HG03108 (cell line): ENCODE results near the gene OR2A5.
"Not testable (repeated sequence)": the region's sequence is repeated elsewhere in the genome, so short reads cannot be mapped to it uniquely, and the experiment has no call there.

Source experiments
- ATAC-seq: cut with Tn5 transposase; IDR thresholded peaks from one replicate; pipeline ENCODE4 v1.9.1; 2021; ENCODE audit warnings: moderate library complexity; ENCODE audit not compliant: unreplicated experiment

OR2A5 gene

DNA sequence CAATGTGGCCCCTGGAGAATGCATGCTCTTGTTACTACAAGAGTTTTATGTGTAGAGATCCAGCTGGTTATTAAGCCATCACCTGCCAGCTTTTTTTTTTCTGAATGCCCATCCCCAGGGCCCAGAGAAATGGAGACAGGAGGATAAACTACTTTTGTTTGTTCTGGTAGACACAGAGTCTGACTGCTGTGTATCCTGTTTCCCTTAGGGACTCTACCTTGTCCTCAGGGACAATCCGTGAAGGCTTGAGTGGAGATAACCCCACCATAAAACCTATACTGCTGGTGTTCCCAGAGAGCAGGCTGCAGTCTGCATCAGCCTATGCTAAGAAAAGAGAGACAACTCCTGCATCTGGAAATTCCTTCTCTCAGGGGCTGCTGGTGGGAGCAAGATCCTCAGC lies at the start of gene OR2A5:
OR2A5 (plus strand) TSS at position 301 of the 400 bp plus-strand sequence. CDS start 1,454 bp downstream, outside the sequence.
- ATAC-seq, result no peak

DNA sequence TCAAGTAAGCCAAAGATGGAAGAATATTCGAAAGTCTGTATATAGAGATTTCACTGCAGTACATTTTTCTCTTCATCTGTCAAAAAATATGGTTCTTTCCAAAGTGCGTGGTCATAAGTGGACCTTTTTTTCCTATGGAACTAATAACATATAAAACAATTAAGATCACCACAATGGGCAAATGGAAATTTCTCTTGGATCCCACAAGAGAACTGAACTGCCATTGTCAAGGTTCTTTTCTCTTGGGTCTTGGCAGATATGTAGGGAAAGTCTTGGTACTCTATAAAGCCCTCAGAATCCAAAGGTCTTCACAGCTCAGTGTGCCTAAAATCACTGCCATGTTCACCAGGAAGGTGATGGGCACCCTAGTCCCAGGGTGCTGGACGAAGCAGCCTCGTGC lies 48.7 kb upstream of the OR2A5 start, which contains the start of gene OR6B1:
OR6B1 (plus strand) TSS at position 301 of the 400 bp plus-strand sequence. CDS start 3,677 bp downstream, outside the sequence.
- no peak for ATAC-seq

- ATAC-seq, result no peak
These were observed 47.2 kb upstream of the OR2A5 start for GRCh38 chr7:144001543-144001942.

DNA sequence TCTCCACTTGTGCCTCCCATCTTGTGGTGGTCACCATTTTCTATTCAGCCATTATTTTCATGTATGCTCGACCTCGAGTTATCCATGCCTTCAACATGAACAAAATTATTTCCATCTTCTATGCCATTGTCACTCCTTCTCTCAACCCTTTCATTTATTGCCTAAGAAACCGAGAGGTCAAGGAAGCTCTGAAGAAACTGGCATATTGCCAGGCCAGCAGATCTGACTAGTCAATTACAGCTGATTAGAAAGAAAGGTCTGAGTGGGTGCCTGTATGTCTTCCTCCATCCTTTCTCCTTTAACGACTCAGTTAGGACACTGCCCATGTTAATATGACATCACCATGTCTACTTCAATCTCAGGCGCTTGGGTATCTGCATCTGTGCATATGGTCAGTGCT lies 44.0 kb upstream of the OR2A5 start:
- ATAC-seq, result no peak

GRCh38 chr7:144006029-144006691 lies 42.6 kb upstream of the OR2A5 start:
- ATAC-seq, result no peak

- ATAC-seq, result no peak
These were observed 42.1 kb upstream of the OR2A5 start for GRCh38 chr7:144006692-144007042.

DNA sequence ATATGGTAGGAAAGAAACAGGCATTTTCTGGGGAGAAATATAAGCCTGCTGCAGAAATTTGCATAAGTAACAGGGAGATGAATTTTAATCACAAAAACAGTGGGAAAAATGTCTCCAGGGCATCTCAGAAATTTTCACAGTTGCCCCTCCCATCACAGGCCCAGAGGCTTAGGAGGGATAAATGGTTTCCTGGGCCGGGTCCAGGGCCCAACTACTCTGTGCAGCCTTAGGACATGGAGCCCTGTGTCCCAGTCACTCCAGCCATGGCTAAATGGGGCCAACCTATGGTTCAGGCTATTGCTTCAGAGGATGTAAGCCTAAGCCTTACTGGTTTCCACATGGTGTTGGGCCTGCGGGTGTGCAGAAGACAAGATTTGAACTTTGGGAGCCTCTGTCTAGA lies 39.4 kb upstream of the OR2A5 start:
- no peak for ATAC-seq

- not testable (repeated sequence) for ATAC-seq
These were observed 38.7 kb upstream of the OR2A5 start for GRCh38 chr7:144010061-144010460.

GRCh38 chr7:144010821-144011220 lies 37.9 kb upstream of the OR2A5 start:
- not testable (repeated sequence) for ATAC-seq

- no peak for ATAC-seq
These were observed 37.1 kb upstream of the OR2A5 start for GRCh38 chr7:144011458-144012230.

DNA sequence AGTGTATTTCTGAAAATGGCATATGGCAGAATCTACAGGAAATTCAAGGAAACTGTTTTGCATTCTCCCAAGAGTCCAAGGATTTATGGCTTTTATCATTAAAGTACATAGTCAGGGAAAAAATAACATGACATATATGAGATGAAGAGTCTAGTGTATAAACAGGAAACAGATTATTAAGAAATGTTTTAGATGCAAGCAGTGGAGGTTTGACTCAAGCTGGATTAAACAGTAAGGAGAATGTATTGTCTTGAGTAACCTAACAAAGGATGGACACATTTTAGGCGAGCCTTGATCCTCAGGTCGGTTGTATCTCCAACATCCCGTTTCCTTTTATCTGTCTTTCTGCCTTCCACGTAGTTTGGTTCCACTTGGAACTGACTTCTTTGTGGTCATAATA lies 30.7 kb upstream of the OR2A5 start:
- ATAC-seq, result no peak

DNA sequence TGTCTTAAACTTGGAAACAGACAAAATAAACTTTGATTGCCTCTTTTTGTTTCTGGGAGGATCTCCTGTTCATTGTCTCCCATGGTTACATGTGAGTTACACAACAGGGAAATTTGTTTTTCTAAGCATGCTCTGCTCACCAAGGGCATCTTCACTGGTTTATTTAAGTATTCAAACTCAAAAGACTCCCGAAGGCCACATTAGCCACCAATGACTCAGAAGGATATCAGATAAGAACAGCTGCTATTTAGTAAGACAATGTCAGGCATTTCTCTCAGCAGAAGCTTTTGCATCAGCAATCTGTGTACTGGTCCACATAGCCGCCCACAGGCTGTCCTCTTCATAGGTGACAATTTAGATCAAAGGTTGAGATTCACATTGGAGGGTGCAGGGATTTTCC lies 29.3 kb upstream of the OR2A5 start:
- ATAC-seq, result no peak

DNA sequence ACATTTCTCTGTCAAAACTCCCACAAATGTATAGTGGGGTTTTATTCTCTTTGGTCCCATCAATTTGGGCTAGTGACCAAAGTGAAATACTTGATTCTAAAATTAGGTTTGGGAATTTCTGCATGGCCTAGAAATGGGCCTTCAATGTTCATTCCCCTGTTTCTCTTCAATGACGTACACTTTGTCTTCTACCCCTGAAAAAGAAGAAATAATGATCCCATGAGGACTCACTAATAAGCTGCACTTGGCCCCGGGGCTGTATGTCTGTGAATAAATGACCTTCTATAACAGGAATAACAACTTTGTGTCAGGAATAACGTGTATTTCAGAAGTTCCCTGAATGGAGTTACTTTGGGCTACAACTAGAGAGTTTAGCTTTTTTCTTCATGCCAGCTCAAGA lies 28.4 kb upstream of the OR2A5 start:
- no peak for ATAC-seq

GRCh38 chr7:144022169-144022568 lies 26.6 kb upstream of the OR2A5 start:
- no peak for ATAC-seq

DNA sequence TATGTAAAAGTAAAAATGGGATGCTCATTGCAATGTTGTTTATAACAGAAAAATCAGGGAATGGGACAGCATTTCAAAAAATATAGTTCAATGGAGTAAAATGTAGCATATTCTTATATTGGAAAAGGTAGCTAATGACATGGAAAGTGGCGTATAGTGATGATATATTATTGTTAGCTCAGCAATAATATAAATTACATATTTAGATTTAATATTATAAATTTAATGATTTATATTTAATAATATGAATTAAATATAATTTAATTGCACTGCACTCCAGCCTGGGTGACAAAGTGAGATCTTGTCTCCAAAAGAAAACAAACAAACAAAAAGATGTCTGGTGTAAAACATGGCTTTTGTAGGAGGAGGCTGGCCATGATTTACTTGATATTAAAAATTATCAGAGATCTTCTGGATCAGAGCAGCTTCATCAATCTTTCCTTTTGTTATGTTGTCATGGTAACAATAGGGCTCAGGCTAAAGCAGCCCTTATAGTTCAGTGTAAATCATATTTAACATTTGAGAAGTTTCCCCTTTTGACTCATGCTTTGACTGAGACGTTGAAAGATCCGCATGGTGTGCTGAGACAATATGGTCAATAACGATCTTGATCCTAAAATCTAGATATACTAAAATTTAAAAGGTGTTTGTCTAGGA lies 25.4 kb upstream of the OR2A5 start:
- no peak for ATAC-seq

DNA sequence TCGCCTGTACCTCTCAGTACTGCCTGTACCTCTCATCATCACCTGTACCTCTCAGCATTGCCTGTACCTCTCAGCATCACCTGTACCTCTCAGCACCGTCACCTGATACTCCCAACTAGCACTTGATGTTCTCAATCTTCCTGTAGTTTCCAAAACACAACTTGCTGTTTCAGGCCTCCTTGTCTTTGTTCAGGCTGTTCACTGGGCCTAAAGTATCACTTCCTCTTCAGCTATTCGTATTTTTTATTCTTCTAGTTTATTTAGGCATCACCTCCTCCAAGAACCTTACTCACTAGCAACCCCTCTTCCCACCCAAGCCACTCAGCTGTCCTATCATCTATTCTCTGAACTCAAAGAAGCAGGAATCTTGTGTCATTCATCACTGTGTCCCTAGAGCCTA lies 24.5 kb upstream of the OR2A5 start:
- ATAC-seq, result no peak

GRCh38 chr7:144026203-144026883 lies 22.4 kb upstream of the OR2A5 start:
- ATAC-seq, result no peak

DNA sequence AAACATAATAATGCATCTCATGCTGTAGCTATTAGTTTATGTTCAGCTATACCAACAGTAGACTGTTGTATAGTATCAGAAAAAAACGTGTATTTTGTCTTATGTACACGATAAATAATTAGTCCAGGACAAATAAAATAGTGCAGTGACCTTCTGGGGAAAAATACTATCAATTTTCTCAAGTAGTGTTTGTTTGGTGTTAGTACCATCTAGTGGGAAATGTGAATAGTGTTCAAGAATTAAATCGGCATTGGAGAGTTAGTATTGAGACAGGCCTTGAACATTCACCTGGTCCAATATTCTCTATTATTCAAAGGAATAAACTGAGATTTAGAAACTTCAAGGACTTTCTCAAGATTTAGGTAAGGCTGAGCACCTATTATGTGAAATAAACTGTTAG lies 21.7 kb upstream of the OR2A5 start:
- no peak for ATAC-seq

- ATAC-seq, result no peak
These were observed 20.8 kb upstream of the OR2A5 start for GRCh38 chr7:144027974-144028373.

GRCh38 chr7:144028547-144028946 lies 20.2 kb upstream of the OR2A5 start:
- no peak for ATAC-seq

GRCh38 chr7:144032516-144032915 lies 16.2 kb upstream of the OR2A5 start:
- ATAC-seq, result no peak
